HepG2 (cell line): Measurements from ENCODE around the gene MTHFD1L. TPM values are rescaled to one million over a fixed set of nuclear protein-coding genes. Genes with fewer than 3 reads are reported as not detected.

Source experiments
- AGO1 ChIP-seq: fragments of 200-400 bp; formaldehyde crosslinking; IDR thresholded peaks from 2 replicates; pipeline ENCODE4 v1.6.1; 2017; ENCODE audit warnings: mild to moderate bottlenecking, low read depth, low read length, moderate library complexity; ENCODE audit not compliant: poor library complexity, severe bottlenecking
- AKNA ChIP-seq: sonication (generic); formaldehyde crosslinking; IDR thresholded peaks from 2 replicates; pipeline ENCODE4 v1.4.0; 2020; ENCODE audit warnings: missing genetic modification reagents, borderline replicate concordance
- ARHGAP35 ChIP-seq: sonication (generic); formaldehyde crosslinking; IDR thresholded peaks from 2 replicates; pipeline ENCODE4 v1.9.0; 2022; ENCODE audit warnings: mild to moderate bottlenecking, inconsistent platforms, moderate library complexity, missing genetic modification reagents, borderline replicate concordance
- CC2D1A ChIP-seq: sonication (generic); formaldehyde crosslinking; IDR thresholded peaks from 2 replicates; pipeline ENCODE4 v1.8.1; 2023; ENCODE audit warnings: mild to moderate bottlenecking, missing genetic modification reagents
- GMEB1 ChIP-seq: sonication (generic); formaldehyde crosslinking; IDR thresholded peaks from 2 replicates; pipeline ENCODE4 v1.5.1; 2020; ENCODE audit warnings: missing genetic modification reagents, mild to moderate bottlenecking, borderline replicate concordance
- GPN1 ChIP-seq: sonication (generic); formaldehyde crosslinking; IDR thresholded peaks from 2 replicates; pipeline ENCODE4 v1.5.1; 2020; ENCODE audit warnings: missing genetic modification reagents, borderline replicate concordance
- HNRNPUL1 ChIP-seq: fragments of 200-400 bp; formaldehyde crosslinking; IDR thresholded peaks from 2 replicates; pipeline ENCODE4 v1.6.1; 2017; ENCODE audit warnings: low read depth, mild to moderate bottlenecking, low read length, moderate library complexity
- ISL2 ChIP-seq: sonication (generic); formaldehyde crosslinking; IDR thresholded peaks from 2 replicates; pipeline ENCODE4 v1.5.0; 2020; ENCODE audit warnings: missing genetic modification reagents
- JARID2 ChIP-seq: sonication (generic); formaldehyde crosslinking; IDR thresholded peaks from 2 replicates; pipeline ENCODE4 v1.8.1; 2023; ENCODE audit warnings: missing genetic modification reagents, inconsistent platforms; ENCODE audit not compliant: insufficient replicate concordance
- MEF2D ChIP-seq: sonication (generic); formaldehyde crosslinking; IDR thresholded peaks from 2 replicates; pipeline ENCODE4 v1.5.1; 2020; ENCODE audit warnings: mild to moderate bottlenecking, missing genetic modification reagents
- TBX2 ChIP-seq: sonication (generic); formaldehyde crosslinking; IDR thresholded peaks from 2 replicates; pipeline ENCODE4 v1.5.0; 2020; ENCODE audit warnings: missing genetic modification reagents, mild to moderate bottlenecking, borderline replicate concordance
- ZFP62 ChIP-seq: sonication (generic); formaldehyde crosslinking; IDR thresholded peaks from 2 replicates; pipeline ENCODE4 v1.4.0; 2020; ENCODE audit warnings: missing genetic modification reagents
- ZMYM3 ChIP-seq: sonication (generic); formaldehyde crosslinking; IDR thresholded peaks from 2 replicates; pipeline ENCODE4 v1.5.1; 2020; ENCODE audit warnings: mild to moderate bottlenecking, missing genetic modification reagents
- ZNF256 ChIP-seq: sonication (generic); formaldehyde crosslinking; conservative IDR thresholded peaks from 2 replicates; pipeline ENCODE4 v1.4.0; 2020; ENCODE audit warnings: missing genetic modification reagents
- ZNF329 ChIP-seq: sonication (generic); formaldehyde crosslinking; IDR thresholded peaks from 2 replicates; pipeline ENCODE4 v1.9.0; 2021; ENCODE audit warnings: low read depth, mild to moderate bottlenecking, missing genetic modification reagents
- ZNF589 ChIP-seq: sonication (generic); formaldehyde crosslinking; conservative IDR thresholded peaks from 2 replicates; pipeline ENCODE4 v1.8.0; 2022; ENCODE audit warnings: mild to moderate bottlenecking, moderate library complexity, missing genetic modification reagents
- ZNF788 ChIP-seq: sonication (generic); formaldehyde crosslinking; IDR thresholded peaks from 2 replicates; pipeline ENCODE4 v1.5.0; 2020; ENCODE audit warnings: mild to moderate bottlenecking, missing genetic modification reagents, borderline replicate concordance
- ZNF878 ChIP-seq: sonication (generic); formaldehyde crosslinking; IDR thresholded peaks from 2 replicates; pipeline ENCODE4 v1.8.1; 2023; ENCODE audit warnings: mild to moderate bottlenecking, missing genetic modification reagents, moderate library complexity
- polyA plus RNA-seq, 8 experiments: library from polyadenylated mRNA; depleted of rRNA in 3 of 8; stranded (reverse) in 7 of 8; unstranded in 1 of 8; fragments of >200 nt; fragmentation: Illumina TruSeq in 4 of 8; extraction: Trizol in 4 of 8; gene quantifications; 2 replicates each; pipeline versions ENCODE4 v1.2.1 to v1.2.3, GENCODE V29; 2011 to 2016; ENCODE audit warnings: low read depth in 4 of 8, missing spikeins in 1 of 8, mixed read lengths in 1 of 8; ENCODE audit not compliant: insufficient read depth in 1 of 8
- total RNA-seq, 5 experiments: library from RNA; depleted of rRNA; stranded (reverse); fragments of >200 nt; fragmentation: Illumina TruSeq; extraction: Trizol; gene quantifications; 2 replicates each; pipeline ENCODE4 v1.2.3, GENCODE V29; 2016; ENCODE audit warnings: low read depth in 1 of 5
- TF ChIP-seq, protein P1 (sequence below): IDR thresholded peaks from 2 replicates; pipeline ENCODE4 v1.6.1; 2016; ENCODE audit warnings: missing compliant biosample characterization, missing genetic modification reagents, borderline replicate concordance

Gene MTHFD1L
- total and polyA plus RNA-seq, 2 of the 13 experiments (the other 11 are each of a cell fraction or from before 2014, with no cell fraction given) = 24.0 to 39.6 TPM

GRCh38 chr6:151067684-151068596 lies 202.4 kb downstream of the MTHFD1L start (continued):
- TF ChIP-seq MEF2D (CRISPR knock-in tag) = peak; percentile 84; the same call in 1 of the 2 replicates
- TF ChIP-seq ZFP62 = no peak
- TF ChIP-seq ZNF788 (CRISPR knock-in tag) = peak; percentile 38; the same call in 1 of the 2 replicates
- no peak; the same call in 1 of the 2 replicates for TF ChIP-seq ZMYM3 (CRISPR knock-in tag)
- TF ChIP-seq AGO1 = no peak
- no peak for TF ChIP-seq ZNF329 (CRISPR knock-in tag)
- no peak for TF ChIP-seq GPN1 (CRISPR knock-in tag)
- no peak for TF ChIP-seq AKNA
- peak; percentile 85 for TF ChIP-seq TBX2
- peak; percentile 62; the same call in 1 of the 2 replicates for TF ChIP-seq ZNF878 (CRISPR knock-in tag)
- TF ChIP-seq, protein P1, sequence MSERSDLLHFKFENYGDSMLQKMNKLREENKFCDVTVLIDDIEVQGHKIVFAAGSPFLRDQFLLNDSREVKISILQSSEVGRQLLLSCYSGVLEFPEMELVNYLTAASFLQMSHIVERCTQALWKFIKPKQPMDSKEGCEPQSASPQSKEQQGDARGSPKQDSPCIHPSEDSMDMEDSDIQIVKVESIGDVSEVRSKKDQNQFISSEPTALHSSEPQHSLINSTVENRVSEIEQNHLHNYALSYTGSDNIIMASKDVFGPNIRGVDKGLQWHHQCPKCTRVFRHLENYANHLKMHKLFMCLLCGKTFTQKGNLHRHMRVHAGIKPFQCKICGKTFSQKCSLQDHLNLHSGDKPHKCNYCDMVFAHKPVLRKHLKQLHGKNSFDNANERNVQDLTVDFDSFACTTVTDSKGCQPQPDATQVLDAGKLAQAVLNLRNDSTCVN (CRISPR knock-in tag) = no peak; the same call in 1 of the 2 replicates
- no peak; the same call in 1 of the 2 replicates for TF ChIP-seq ARHGAP35 (CRISPR knock-in tag)
- no peak for TF ChIP-seq CC2D1A (CRISPR knock-in tag)
- TF ChIP-seq ZNF256 (CRISPR knock-in tag) = no peak
- peak; percentile 36 for TF ChIP-seq JARID2 (CRISPR knock-in tag)
- TF ChIP-seq ZNF589 (CRISPR knock-in tag) = no peak
- TF ChIP-seq GMEB1 (CRISPR knock-in tag) = 0 out of 2 replicates have a peak, but pooled peaks have one; percentile 23
- TF ChIP-seq ISL2 (CRISPR knock-in tag) = no peak
- TF ChIP-seq HNRNPUL1 = no peak
